ENCODE measurements around the gene ELAVL1. TPM values are rescaled to one million over a fixed set of nuclear protein-coding genes. Genes with fewer than 3 reads are reported as not detected.

Gene ELAVL1
- 10 to 100 TPM; 28.2 to 66.7 (median 52.9) TPM for total RNA-seq
- 10 to 100 TPM; 13.5 to 21.2 (median 18.9) TPM for polyA plus RNA-seq
- long read RNA-seq, donor 1, full-length matches to known transcripts, result 31 of 31 reads
- long read RNA-seq, donor 1, partial matches to known transcripts, result 0 of 31 reads
- long read RNA-seq, donor 1, other reads (novel, unspliced or antisense), result 0 of 31 reads
- long read RNA-seq, donor 2, full-length matches to known transcripts, result 25 of 25 reads
- long read RNA-seq, donor 2, partial matches to known transcripts, result 0 of 25 reads
- long read RNA-seq, donor 2, other reads (novel, unspliced or antisense), result 0 of 25 reads

DNA sequence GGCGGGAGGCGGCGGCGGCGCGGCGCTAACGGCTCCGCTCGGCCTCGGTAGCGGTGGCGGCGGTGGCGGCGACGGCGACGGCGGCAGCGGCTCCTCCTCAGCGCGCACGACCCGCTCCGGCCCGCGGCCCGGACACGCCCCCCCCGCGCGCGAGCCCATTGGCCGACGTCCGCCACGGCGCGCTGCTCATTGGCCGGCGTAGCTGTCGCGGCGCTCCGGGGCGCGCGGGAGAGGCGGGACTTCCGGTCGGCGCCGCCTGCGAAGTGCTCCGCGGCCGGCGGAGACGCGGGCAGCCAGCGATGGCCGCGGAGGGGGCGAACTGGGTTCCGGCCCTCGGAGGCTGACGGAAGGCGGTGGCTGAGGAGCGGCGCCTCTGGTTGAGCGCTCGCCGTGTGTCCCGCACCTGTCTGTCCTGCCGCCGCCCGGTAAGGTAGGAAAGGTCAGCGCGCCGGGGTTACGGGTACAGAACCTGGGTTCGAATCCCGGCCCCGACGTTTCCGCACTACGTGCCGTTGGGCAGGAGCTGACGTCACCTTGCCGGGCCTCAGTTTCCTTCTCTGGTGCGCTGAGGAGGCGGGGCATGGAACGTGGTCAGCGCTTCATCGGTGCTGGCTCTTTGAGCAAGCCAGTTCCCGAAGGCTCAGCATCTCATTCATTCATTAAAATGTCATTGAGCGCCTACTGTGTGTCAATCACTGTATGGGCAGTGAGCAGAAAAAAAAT lies at the start of gene ELAVL1:
TSS of gene ELAVL1 (minus strand) at position 108 of the 723 bp plus-strand sequence. CDS start 13,826 bp downstream, outside the sequence.
- 0 to 2% (median 1%) methylated on average over 9 to 98 of the region's 98 CpGs for WGBS, 5 donors
- Histone ChIP-seq H3K4me1 (peaks cover 37 to 55% (median 50%) of the 10 kb centered on the region in 6 donors), H3K27ac (peak within 1 kb of the TSS; percentile 75 to 92 (median 86)), H3K36me3 (no peaks in the 10 kb centered on the region), H3K4me3 (peak within 1 kb of the TSS; percentile 65 to 93 (median 84)), H3K27me3 (replicated peaks in 1 of 7) (no peaks in the 10 kb centered on the region), H3K9me3 (no peaks in the 10 kb centered on the region)
- intact Hi-C loops (cut with DNase I; ENCODE audit: low total_unique reads), result loop anchor here (10.0 kb wide), 1 partner anchor 61 kb away; the partner anchor contains the start of gene TIMM44
- DNase-seq, result peak; percentile 93
- TF ChIP-seq, protein P1, sequence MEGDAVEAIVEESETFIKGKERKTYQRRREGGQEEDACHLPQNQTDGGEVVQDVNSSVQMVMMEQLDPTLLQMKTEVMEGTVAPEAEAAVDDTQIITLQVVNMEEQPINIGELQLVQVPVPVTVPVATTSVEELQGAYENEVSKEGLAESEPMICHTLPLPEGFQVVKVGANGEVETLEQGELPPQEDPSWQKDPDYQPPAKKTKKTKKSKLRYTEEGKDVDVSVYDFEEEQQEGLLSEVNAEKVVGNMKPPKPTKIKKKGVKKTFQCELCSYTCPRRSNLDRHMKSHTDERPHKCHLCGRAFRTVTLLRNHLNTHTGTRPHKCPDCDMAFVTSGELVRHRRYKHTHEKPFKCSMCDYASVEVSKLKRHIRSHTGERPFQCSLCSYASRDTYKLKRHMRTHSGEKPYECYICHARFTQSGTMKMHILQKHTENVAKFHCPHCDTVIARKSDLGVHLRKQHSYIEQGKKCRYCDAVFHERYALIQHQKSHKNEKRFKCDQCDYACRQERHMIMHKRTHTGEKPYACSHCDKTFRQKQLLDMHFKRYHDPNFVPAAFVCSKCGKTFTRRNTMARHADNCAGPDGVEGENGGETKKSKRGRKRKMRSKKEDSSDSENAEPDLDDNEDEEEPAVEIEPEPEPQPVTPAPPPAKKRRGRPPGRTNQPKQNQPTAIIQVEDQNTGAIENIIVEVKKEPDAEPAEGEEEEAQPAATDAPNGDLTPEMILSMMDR (IDR thresholded peaks at IDR 0.05 in 8 of 11, conservative IDR thresholded peaks at IDR 0.05 in 3 of 11), result no peak
- TF ChIP-seq POLR2AphosphoS5 (IDR thresholded peaks at IDR 0.05), result peak; percentile 63 to 79 (median 75)

DNA sequence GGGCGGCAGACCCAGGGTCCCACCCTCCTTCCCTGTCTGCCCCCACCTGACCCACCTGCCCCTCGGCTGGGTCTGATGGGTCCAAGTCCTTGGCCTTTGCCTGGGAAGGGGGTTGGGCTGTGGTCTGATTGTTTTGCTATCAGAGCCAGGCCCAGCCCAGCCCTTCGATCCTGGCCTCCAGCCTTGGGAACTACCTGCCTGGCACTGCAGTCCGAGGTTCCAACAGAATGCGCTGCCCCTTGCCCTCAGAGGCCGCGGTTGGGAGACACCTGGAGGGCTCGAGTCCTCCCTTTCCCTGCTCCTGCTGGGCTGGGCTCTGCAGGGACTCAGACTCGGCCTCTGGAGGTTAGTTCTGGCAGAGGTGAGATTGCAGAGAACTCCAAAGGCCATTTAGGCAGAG lies 48.7 kb upstream of the ELAVL1 start:
- intact Hi-C loops (cut with DNase I; ENCODE audit: low total_unique reads), result no loop called here
- Histone ChIP-seq H3K36me3 (no peaks in the 10 kb centered on the region), H3K27me3 (replicated peaks in 1 of 7) (peaks cover 0 to 11% (median 0%) of the 10 kb centered on the region in 7 donors), H3K4me3 (no peak overlapping the region), H3K9me3 (no peaks in the 10 kb centered on the region), H3K4me1 (peaks cover 0 to 32% (median 21%) of the 10 kb centered on the region in 6 donors), H3K27ac (no peak overlapping the region)
- no peak for TF ChIP-seq POLR2AphosphoS5 (IDR thresholded peaks at IDR 0.05)
- TF ChIP-seq, protein P1 (IDR thresholded peaks at IDR 0.05 in 8 of 11, conservative IDR thresholded peaks at IDR 0.05 in 3 of 11), result no peak
- no peak for TF ChIP-seq POLR2A (IDR thresholded peaks at IDR 0.05)
- no peak for DNase-seq
- WGBS, 5 donors, result 39 to 76% (median 71%) methylated on average over 5 to 9 of the region's 9 CpGs

DNA sequence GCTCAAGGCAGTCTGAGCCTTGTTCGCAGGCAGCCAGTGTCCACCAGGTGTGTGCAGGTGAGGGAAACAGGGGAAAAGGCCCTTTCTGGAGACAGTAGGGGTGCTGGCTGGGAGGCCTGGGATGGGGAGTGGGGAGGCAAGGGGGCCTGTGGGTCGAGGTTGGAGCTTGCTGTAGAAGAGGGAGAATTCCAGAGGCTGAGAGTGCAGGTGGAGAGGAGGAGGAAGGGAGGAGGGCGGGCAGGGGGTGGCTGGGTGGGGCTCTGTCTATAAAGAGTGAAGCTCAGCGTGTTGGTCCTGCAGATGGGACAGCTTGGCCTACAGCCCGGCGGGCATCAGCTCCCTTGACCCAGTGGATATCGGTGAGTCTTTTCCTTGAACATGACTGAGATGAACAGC lies 47.0 kb upstream of the ELAVL1 start, which contains the start of gene CCL25:
TSS of gene CCL25 (plus strand) at position 297 of the 396 bp plus-strand sequence. CDS start 290 bp downstream, outside the sequence.
- peaks cover 0 to 11% (median 0%) of the 10 kb centered on the region in 7 donors for H3K27me3 ChIP-seq (replicated peaks in 1 of 7)
- intact Hi-C loops (cut with DNase I; ENCODE audit: low total_unique reads), result no loop called here
- H3K4me3 ChIP-seq, result no peak within 1 kb of the TSS
- H3K36me3 ChIP-seq, result no peaks in the 10 kb centered on the region
- TF ChIP-seq POLR2AphosphoS5 (IDR thresholded peaks at IDR 0.05) (no peak), POLR2A (IDR thresholded peaks at IDR 0.05) (no peak)
- TF ChIP-seq, protein P1 (IDR thresholded peaks at IDR 0.05 in 8 of 11, conservative IDR thresholded peaks at IDR 0.05 in 3 of 11), result no peak
- 73 to 82% (median 78%) methylated on average over 7 of the region's 7 CpGs for WGBS, 5 donors
- DNase-seq, result no peak
- H3K4me1 ChIP-seq, result peaks cover 0 to 32% (median 21%) of the 10 kb centered on the region in 6 donors
- H3K9me3 ChIP-seq, result no peaks in the 10 kb centered on the region
- H3K27ac ChIP-seq, result peak within 1 kb of the TSS in 1 of 8 donors; percentile 10
